HCT116 (cell line): Measurements from ENCODE around the gene KCTD10. TPM values are rescaled to one million over a fixed set of nuclear protein-coding genes. Genes with fewer than 3 reads are reported as not detected.

Source experiments
- ATAC-seq: fragments of 200-7000 bp; cut with Tn5 transposase; 2 replicates; pipeline ENCODE4 v1.9.1; 2020; ENCODE audit warnings: mild to moderate bottlenecking, moderate library complexity
- BruUV-seq: library from RNA; stranded (reverse); fragments of 400-500 nt; replicated peaks from 2 replicates; lab custom pipeline; 2021; lab: Mats Ljungman, UMichigan
- CTCF ChIA-PET: fragments of 300-600 bp; sonication (Branson Sonifier 250); formaldehyde crosslinking; loops from one replicate; lab custom pipeline; 2021; ENCODE audit warnings: antibody characterized with exemption; lab: Charles Lee
- POLR2A ChIA-PET: fragments of 300-600, 350-600 bp; sonication (Branson Sonifier 250); formaldehyde crosslinking; loops from one replicate; lab custom pipeline; 2021; ENCODE audit warnings: antibody characterized with exemption; lab: Charles Lee
- RAD21 ChIA-PET, 2 experiments: fragments of 300-600 bp; sonication (Branson Sonifier 250); formaldehyde crosslinking; loops; one replicate each; lab custom pipeline; 2023; ENCODE audit warnings: low total read pairs in 2 of 2; ENCODE audit not compliant: uncharacterized antibody in 2 of 2, unreplicated experiment in 2 of 2, low non-redundant PET in 1 of 2; lab: Charles Lee
- DNase-seq: peaks from one replicate; pipeline ENCODE4 v3.0.0-alpha.2; 2010; ENCODE audit warnings: low read depth, low spot score
- H2AFZ ChIP-seq: fragments of 200-600 bp; shearing (Covaris generic), sonication (generic); 2 replicates; pipeline ENCODE4 v1.6.1; 2017; ENCODE audit warnings: low read depth, mixed run types, mixed read lengths, antibody characterized with exemption, low read length; ENCODE audit not compliant: poor library complexity, severe bottlenecking
- H3K27ac ChIP-seq: 2 replicates; pipeline ENCODE4 v1.5.1; 2012; ENCODE audit warnings: low read depth, low read length
- H3K27me3 ChIP-seq: fragments of 200-600 bp; sonication (generic); 2 replicates; pipeline ENCODE4 v1.6.1; 2016; ENCODE audit warnings: mixed run types, low read length, mixed read lengths; ENCODE audit not compliant: insufficient read depth
- H3K36me3 ChIP-seq, 2 experiments: fragments of 200-500 bp in 1 of 2; fragments of 200-600 bp in 1 of 2; sonication (Bioruptor generic) in 1 of 2; sonication (generic) in 1 of 2; 2 replicates each; pipeline versions ENCODE4 v1.5.1 to v1.6.1; 2014 to 2016; ENCODE audit warnings: low read length in 2 of 2, inconsistent platforms in 1 of 2, mixed read lengths in 1 of 2, mixed run types in 1 of 2; ENCODE audit not compliant: insufficient read depth in 2 of 2, control insufficient read depth in 1 of 2
- H3K4me1 ChIP-seq, 2 experiments: fragments of 200-600 bp in 1 of 2; sonication (generic) in 1 of 2; 2 replicates each; pipeline versions ENCODE4 v1.5.1 to v1.6.1; 2012 to 2017; ENCODE audit warnings: low read length in 2 of 2, inconsistent platforms in 1 of 2, mild to moderate bottlenecking in 1 of 2, mixed read lengths in 1 of 2, mixed run types in 1 of 2, moderate library complexity in 1 of 2; ENCODE audit not compliant: insufficient read depth in 2 of 2, control insufficient read depth in 1 of 2
- H3K4me2 ChIP-seq: fragments of 200-600 bp; sonication (generic); 2 replicates; pipeline ENCODE4 v1.6.1; 2017; ENCODE audit warnings: mixed run types, low read length, mixed read lengths
- H3K4me3 ChIP-seq, 2 experiments: fragments of 200-600 bp in 1 of 2; sonication (generic) in 1 of 2; replicated peaks in 1 of 2; 2 replicates each; pipeline ENCODE4 v1.5.1; 2011 to 2016; ENCODE audit warnings: low read length in 2 of 2, control low read depth in 1 of 2, low read depth in 1 of 2, mild to moderate bottlenecking in 1 of 2, mixed read lengths in 1 of 2, mixed run types in 1 of 2
- H3K79me2 ChIP-seq: fragments of 200-600 bp; sonication (generic); 2 replicates; pipeline ENCODE4 v1.6.1; 2017; ENCODE audit warnings: mild to moderate bottlenecking, mixed run types, low read length, moderate library complexity, mixed read lengths; ENCODE audit not compliant: insufficient read depth
- H3K9ac ChIP-seq: fragments of 200-600 bp; sonication (generic); 2 replicates; pipeline ENCODE4 v1.6.1; 2016; ENCODE audit warnings: low read length, mixed read lengths
- H3K9me2 ChIP-seq: fragments of 200-600 bp; sonication (generic), shearing (Covaris generic); 2 replicates; pipeline ENCODE4 v1.6.1; 2017; ENCODE audit warnings: mixed run types, mild to moderate bottlenecking, moderate library complexity; ENCODE audit not compliant: insufficient read depth
- H3K9me3 ChIP-seq, 2 experiments: fragments of 200-500 bp in 1 of 2; fragments of 200-600 bp in 1 of 2; sonication (Bioruptor generic) in 1 of 2; sonication (generic) in 1 of 2; 2 replicates each; pipeline ENCODE4 v1.6.1; 2014 to 2017; ENCODE audit warnings: low read length in 2 of 2, mixed read lengths in 2 of 2, inconsistent platforms in 1 of 2, low read depth in 1 of 2, mild to moderate bottlenecking in 1 of 2, mixed run types in 1 of 2, moderate library complexity in 1 of 2; ENCODE audit not compliant: control insufficient read depth in 1 of 2, insufficient read depth in 1 of 2
- H4K20me1 ChIP-seq: fragments of 200-600 bp; sonication (generic), shearing (Covaris generic); 2 replicates; pipeline ENCODE4 v1.6.1; 2017; ENCODE audit warnings: mixed run types, mild to moderate bottlenecking, moderate library complexity; ENCODE audit not compliant: insufficient read depth
- ATF3 ChIP-seq: IDR thresholded peaks from 2 replicates; pipeline ENCODE4 v1.6.1; 2012
- CBX3 ChIP-seq: IDR thresholded peaks from 2 replicates; pipeline ENCODE4 v1.6.1; 2012; ENCODE audit warnings: low read depth
- CEBPB ChIP-seq: IDR thresholded peaks from 2 replicates; pipeline ENCODE4 v1.6.1; 2012; ENCODE audit warnings: low read depth
- EGR1 ChIP-seq: IDR thresholded peaks from 2 replicates; pipeline ENCODE4 v1.6.1; 2012; ENCODE audit warnings: low read depth
- ELF1 ChIP-seq: IDR thresholded peaks from 2 replicates; pipeline ENCODE4 v1.6.1; 2012; ENCODE audit warnings: low read depth, borderline replicate concordance
- EZH2 ChIP-seq: fragments of 200-600 bp; sonication (generic); IDR thresholded peaks from 2 replicates; pipeline ENCODE4 v1.6.1; 2017; ENCODE audit warnings: antibody characterized with exemption, mixed run types
- EZH2phosphoT487 ChIP-seq: fragments of 200-600 bp; IDR thresholded peaks from 2 replicates; pipeline ENCODE4 v1.6.1; 2018; ENCODE audit warnings: antibody characterized with exemption, borderline replicate concordance
- FOSL1 ChIP-seq: IDR thresholded peaks from 2 replicates; pipeline ENCODE4 v1.6.1; 2012; ENCODE audit warnings: low read depth
- POLR2A ChIP-seq: IDR thresholded peaks from 2 replicates; pipeline ENCODE4 v1.7.0; 2011; ENCODE audit warnings: borderline replicate concordance; ENCODE audit not compliant: insufficient read depth, insufficient read length; ENCODE audit errors: extremely low read depth
- POLR2AphosphoS5 ChIP-seq: IDR thresholded peaks from 2 replicates; pipeline ENCODE4 v1.6.1; 2011; ENCODE audit warnings: mild to moderate bottlenecking, low read depth, low read length, moderate library complexity
- RAD21 ChIP-seq: IDR thresholded peaks from 2 replicates; pipeline ENCODE4 v1.6.1; 2012; ENCODE audit warnings: low read depth, mild to moderate bottlenecking
- REST ChIP-seq: IDR thresholded peaks from 2 replicates; pipeline ENCODE4 v1.6.1; 2012; ENCODE audit warnings: low read depth
- SIN3A ChIP-seq: IDR thresholded peaks from 2 replicates; pipeline ENCODE4 v1.6.1; 2012; ENCODE audit warnings: low read depth
- SRF ChIP-seq: IDR thresholded peaks from 2 replicates; pipeline ENCODE4 v1.6.1; 2012; ENCODE audit warnings: low read depth
- TCF7L2 ChIP-seq: IDR thresholded peaks from 2 replicates; pipeline ENCODE4 v1.7.0; 2011; ENCODE audit warnings: borderline replicate concordance, inconsistent platforms; ENCODE audit not compliant: insufficient read depth, insufficient read length; ENCODE audit errors: extremely low read depth
- YY1 ChIP-seq: IDR thresholded peaks from 2 replicates; pipeline ENCODE4 v1.6.1; 2011; ENCODE audit warnings: low read length, low read depth, moderate library complexity, mild to moderate bottlenecking; ENCODE audit not compliant: insufficient replicate concordance; ENCODE audit errors: extremely low read depth
- ZBTB33 ChIP-seq: IDR thresholded peaks from 2 replicates; pipeline ENCODE4 v1.6.1; 2011; ENCODE audit warnings: mild to moderate bottlenecking, low read length, moderate library complexity; ENCODE audit not compliant: insufficient replicate concordance; ENCODE audit errors: extremely low read depth
- ZFX ChIP-seq: fragments of 450-650 bp; IDR thresholded peaks from 2 replicates; pipeline ENCODE4 v1.6.1; 2017
- ZNF274 ChIP-seq: fragments of 200-500 bp; sonication (Bioruptor generic); IDR thresholded peaks from 2 replicates; pipeline ENCODE4 v1.6.1; 2014; ENCODE audit warnings: mild to moderate bottlenecking, low read depth, low read length, inconsistent platforms
- intact Hi-C: fragments of 100-400 bp; cut with micrococcal nuclease; formaldehyde crosslinking; loops from 2 replicates; pipeline ENCODE4 v1.10.0; 2022
- total RNA-seq: library from RNA; stranded (reverse); gene quantifications from one replicate; pipeline ENCODE4 v1.2.1, GENCODE V29; 2021; ENCODE audit not compliant: unreplicated experiment
- TF ChIP-seq, protein P1 (sequence below), 3 experiments: fragments of 200-600 bp in 1 of 3; sonication (generic) in 1 of 3; IDR thresholded peaks in 2 of 3; conservative IDR thresholded peaks in 1 of 3; 2 replicates each; pipeline ENCODE4 v1.5.1; 2012 to 2017; ENCODE audit warnings: low read depth in 2 of 3, low read length in 2 of 3, antibody characterized with exemption in 1 of 3, borderline replicate concordance in 1 of 3, control low read depth in 1 of 3, mild to moderate bottlenecking in 1 of 3, mixed read lengths in 1 of 3, mixed run types in 1 of 3, moderate library complexity in 1 of 3; ENCODE audit not compliant: insufficient read depth in 1 of 3

The KCTD10 gene
- total RNA-seq, 1 experiment from 2014 or later, result 34.7 TPM

GRCh38 chr12:109440851-109441490, 36.1 kb downstream of the KCTD10 start:
- Histone ChIP-seq H3K9me3 (no peaks in the 10 kb centered on the region), H3K4me1 (no peaks in the 10 kb centered on the region), H3K9me2 (no peaks in the 10 kb centered on the region), H3K27ac (no peak overlapping the region), H3K27me3 (no peaks in the 10 kb centered on the region), H3K4me3 (no peak overlapping the region), H3K9ac (no peak overlapping the region), H4K20me1 (no peaks in the 10 kb centered on the region), H2AFZ (no peak overlapping the region), H3K36me3 (no peaks in the 10 kb centered on the region), H3K79me2 (no peaks in the 10 kb centered on the region), H3K4me2 (no peak overlapping the region)
- TF ChIP-seq POLR2A (no peak), EZH2 (no peak), ZNF274 (no peak), RAD21 (no peak), FOSL1 (no peak), REST (no peak), ZFX (no peak), ELF1 (no peak), EZH2phosphoT487 (no peak), SIN3A (no peak), CEBPB (no peak), YY1 (no peak), EGR1 (no peak), TCF7L2 (no peak), CBX3 (no peak), ZBTB33 (no peak), ATF3 (no peak), POLR2AphosphoS5 (no peak), SRF (no peak)
- TF ChIP-seq, protein P1, sequence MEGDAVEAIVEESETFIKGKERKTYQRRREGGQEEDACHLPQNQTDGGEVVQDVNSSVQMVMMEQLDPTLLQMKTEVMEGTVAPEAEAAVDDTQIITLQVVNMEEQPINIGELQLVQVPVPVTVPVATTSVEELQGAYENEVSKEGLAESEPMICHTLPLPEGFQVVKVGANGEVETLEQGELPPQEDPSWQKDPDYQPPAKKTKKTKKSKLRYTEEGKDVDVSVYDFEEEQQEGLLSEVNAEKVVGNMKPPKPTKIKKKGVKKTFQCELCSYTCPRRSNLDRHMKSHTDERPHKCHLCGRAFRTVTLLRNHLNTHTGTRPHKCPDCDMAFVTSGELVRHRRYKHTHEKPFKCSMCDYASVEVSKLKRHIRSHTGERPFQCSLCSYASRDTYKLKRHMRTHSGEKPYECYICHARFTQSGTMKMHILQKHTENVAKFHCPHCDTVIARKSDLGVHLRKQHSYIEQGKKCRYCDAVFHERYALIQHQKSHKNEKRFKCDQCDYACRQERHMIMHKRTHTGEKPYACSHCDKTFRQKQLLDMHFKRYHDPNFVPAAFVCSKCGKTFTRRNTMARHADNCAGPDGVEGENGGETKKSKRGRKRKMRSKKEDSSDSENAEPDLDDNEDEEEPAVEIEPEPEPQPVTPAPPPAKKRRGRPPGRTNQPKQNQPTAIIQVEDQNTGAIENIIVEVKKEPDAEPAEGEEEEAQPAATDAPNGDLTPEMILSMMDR (IDR thresholded peaks at IDR 0.05 in 2 of 3, conservative IDR thresholded peaks at IDR 0.05 in 1 of 3; ENCODE audit: borderline replicate concordance in 1 of 3, insufficient read depth in 1 of 3, low read depth in 2 of 3, low read length in 2 of 3), result no peak
- no TSS peak for BruUV-seq
- ATAC-seq, result no peak
- RAD21 ChIA-PET, result no interaction called here
- POLR2A ChIA-PET, result no interaction called here
- DNase-seq, result no peak
- CTCF ChIA-PET, result no interaction called here
- intact Hi-C loops, result no loop called here
